DND-41 (cell line): ENCODE measurements around the gene SHANK3.

Experiments
- ATAC-seq: fragments of 200-7000 bp; cut with Tn5 transposase; 3 replicates; pipeline ENCODE4 v1.9.1; 2021; ENCODE audit warnings: low read depth; ENCODE audit not compliant: insufficient read depth
- DNase-seq: peaks from one replicate; pipeline ENCODE4 v3.0.0-alpha.2; 2020
- H2AFZ ChIP-seq: 2 replicates; pipeline ENCODE4 v1.6.0; 2012; ENCODE audit warnings: low read depth, low read length
- H3K27ac ChIP-seq: 2 replicates; pipeline ENCODE4 v1.5.1; 2012; ENCODE audit warnings: low read length, inconsistent platforms
- H3K27me3 ChIP-seq: fragments of 200-600 bp; sonication (generic); 2 replicates; pipeline ENCODE4 v1.6.0; 2012; ENCODE audit warnings: low read length, mild to moderate bottlenecking, inconsistent platforms; ENCODE audit not compliant: insufficient read depth, poor library complexity
- H3K36me3 ChIP-seq: 2 replicates; pipeline ENCODE4 v1.5.1; 2012; ENCODE audit warnings: low read length, inconsistent platforms; ENCODE audit not compliant: insufficient read depth
- H3K4me1 ChIP-seq: 2 replicates; pipeline ENCODE4 v1.5.1; 2012; ENCODE audit warnings: mild to moderate bottlenecking, low read length; ENCODE audit not compliant: insufficient read depth
- H3K4me2 ChIP-seq: 2 replicates; pipeline ENCODE4 v1.6.0; 2012; ENCODE audit warnings: mild to moderate bottlenecking, moderate library complexity, low read length, inconsistent platforms; ENCODE audit not compliant: insufficient read depth
- H3K4me3 ChIP-seq, 2 experiments: fragments of 200-600 bp in 1 of 2; shearing (Covaris generic) in 1 of 2; 2 replicates each; pipeline ENCODE4 v1.5.1; 2012 to 2016; ENCODE audit warnings: inconsistent platforms in 2 of 2, low read length in 2 of 2, mild to moderate bottlenecking in 2 of 2, low read depth in 1 of 2, moderate library complexity in 1 of 2
- H3K79me2 ChIP-seq: 2 replicates; pipeline ENCODE4 v1.6.0; 2012; ENCODE audit warnings: low read length, inconsistent platforms; ENCODE audit not compliant: insufficient read depth
- H3K9ac ChIP-seq: 2 replicates; pipeline ENCODE4 v1.6.0; 2012; ENCODE audit warnings: low read depth, mild to moderate bottlenecking, inconsistent platforms, low read length, moderate library complexity
- H3K9me3 ChIP-seq: 2 replicates; pipeline ENCODE4 v1.5.1; 2012; ENCODE audit warnings: low read length, moderate library complexity, mild to moderate bottlenecking, inconsistent platforms; ENCODE audit not compliant: insufficient read depth, severe bottlenecking
- H4K20me1 ChIP-seq: 2 replicates; pipeline ENCODE4 v1.6.0; 2012; ENCODE audit warnings: low read length; ENCODE audit not compliant: insufficient read depth
- EZH2 ChIP-seq: IDR thresholded peaks from 3 replicates; pipeline ENCODE4 v1.6.1; 2012; ENCODE audit warnings: borderline replicate concordance, low read depth, mild to moderate bottlenecking, moderate library complexity, low read length, inconsistent platforms; ENCODE audit not compliant: severe bottlenecking
- TF ChIP-seq, protein P1 (sequence below): IDR thresholded peaks from 2 replicates; pipeline ENCODE4 v1.5.1; 2012; ENCODE audit warnings: borderline replicate concordance, low read length, moderate library complexity, mild to moderate bottlenecking; ENCODE audit not compliant: poor library complexity, severe bottlenecking; ENCODE audit errors: extremely low read depth

Gene SHANK3

DNA sequence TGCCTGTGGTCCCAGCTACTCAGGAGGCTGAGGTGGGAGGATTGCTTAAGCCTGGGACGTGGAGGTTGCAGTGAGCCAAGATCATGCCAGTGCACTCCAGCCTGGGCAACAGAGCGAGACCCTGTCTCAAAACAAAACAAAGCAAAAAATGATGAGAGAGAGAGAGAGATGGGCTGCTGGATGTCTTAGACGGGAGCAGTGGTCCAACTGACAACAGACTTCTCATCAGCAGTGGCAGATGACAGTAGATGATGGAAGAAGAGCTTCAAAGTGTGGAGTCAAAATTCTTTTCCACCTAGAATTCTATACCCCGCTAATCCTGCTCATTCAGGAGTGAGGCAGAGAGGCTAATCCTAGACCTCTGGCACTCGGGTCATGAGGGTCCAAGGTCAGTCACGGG, 36.4 kb downstream of the SHANK3 start:
- no peaks in the 10 kb centered on the region for H3K36me3 ChIP-seq
- 0 out of 2 replicates have a peak, but pooled peaks cover 7% of the 10 kb centered on the region for H4K20me1 ChIP-seq
- no peak overlapping the region for H2AFZ ChIP-seq
- no peak overlapping the region for H3K27ac ChIP-seq
- no peak overlapping the region for H3K4me2 ChIP-seq
- H3K79me2 ChIP-seq: no peaks in the 10 kb centered on the region
- TF ChIP-seq, protein P1, sequence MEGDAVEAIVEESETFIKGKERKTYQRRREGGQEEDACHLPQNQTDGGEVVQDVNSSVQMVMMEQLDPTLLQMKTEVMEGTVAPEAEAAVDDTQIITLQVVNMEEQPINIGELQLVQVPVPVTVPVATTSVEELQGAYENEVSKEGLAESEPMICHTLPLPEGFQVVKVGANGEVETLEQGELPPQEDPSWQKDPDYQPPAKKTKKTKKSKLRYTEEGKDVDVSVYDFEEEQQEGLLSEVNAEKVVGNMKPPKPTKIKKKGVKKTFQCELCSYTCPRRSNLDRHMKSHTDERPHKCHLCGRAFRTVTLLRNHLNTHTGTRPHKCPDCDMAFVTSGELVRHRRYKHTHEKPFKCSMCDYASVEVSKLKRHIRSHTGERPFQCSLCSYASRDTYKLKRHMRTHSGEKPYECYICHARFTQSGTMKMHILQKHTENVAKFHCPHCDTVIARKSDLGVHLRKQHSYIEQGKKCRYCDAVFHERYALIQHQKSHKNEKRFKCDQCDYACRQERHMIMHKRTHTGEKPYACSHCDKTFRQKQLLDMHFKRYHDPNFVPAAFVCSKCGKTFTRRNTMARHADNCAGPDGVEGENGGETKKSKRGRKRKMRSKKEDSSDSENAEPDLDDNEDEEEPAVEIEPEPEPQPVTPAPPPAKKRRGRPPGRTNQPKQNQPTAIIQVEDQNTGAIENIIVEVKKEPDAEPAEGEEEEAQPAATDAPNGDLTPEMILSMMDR: no peak
- no peak for TF ChIP-seq EZH2
- no peak overlapping the region for H3K4me3 ChIP-seq
- no peak for ATAC-seq
- no peaks in the 10 kb centered on the region for H3K4me1 ChIP-seq
- no peak overlapping the region for H3K9ac ChIP-seq
- H3K27me3 ChIP-seq: no peaks in the 10 kb centered on the region
- no peaks in the 10 kb centered on the region for H3K9me3 ChIP-seq
- DNase-seq: no peak

DNA sequence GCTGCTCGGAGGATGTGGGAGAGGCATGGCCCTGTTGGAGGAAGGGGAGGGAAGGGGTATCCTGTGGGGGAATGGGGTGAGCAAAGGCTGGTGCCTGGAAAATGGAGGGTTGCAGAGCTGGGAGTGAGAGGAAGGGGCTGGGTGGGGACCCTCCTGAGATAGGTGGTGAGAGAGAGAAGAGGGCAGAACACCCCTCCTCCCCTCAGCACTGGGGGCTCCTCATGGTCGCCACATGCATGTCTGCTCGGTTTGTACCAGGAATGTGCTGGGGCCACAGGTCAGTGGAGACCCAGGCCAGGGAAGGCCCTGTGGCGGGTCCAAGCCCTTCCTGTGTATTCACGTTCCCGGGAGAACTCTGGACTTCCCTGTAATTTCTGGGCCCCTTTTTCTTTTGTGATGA, 37.6 kb downstream of the SHANK3 start:
- Histone ChIP-seq H3K79me2 (no peaks in the 10 kb centered on the region), H3K4me2 (no peak overlapping the region), H3K27me3 (no peaks in the 10 kb centered on the region), H3K27ac (no peak overlapping the region), H3K36me3 (no peaks in the 10 kb centered on the region), H3K4me3 (no peak overlapping the region), H3K9me3 (no peaks in the 10 kb centered on the region), H2AFZ (no peak overlapping the region), H3K4me1 (no peaks in the 10 kb centered on the region), H3K9ac (no peak overlapping the region), H4K20me1 (0 out of 2 replicates have a peak, but pooled peaks cover 14% of the 10 kb centered on the region)
- no peak for TF ChIP-seq EZH2
- TF ChIP-seq, protein P1: no peak
- no peak for ATAC-seq
- DNase-seq: no peak

DNA sequence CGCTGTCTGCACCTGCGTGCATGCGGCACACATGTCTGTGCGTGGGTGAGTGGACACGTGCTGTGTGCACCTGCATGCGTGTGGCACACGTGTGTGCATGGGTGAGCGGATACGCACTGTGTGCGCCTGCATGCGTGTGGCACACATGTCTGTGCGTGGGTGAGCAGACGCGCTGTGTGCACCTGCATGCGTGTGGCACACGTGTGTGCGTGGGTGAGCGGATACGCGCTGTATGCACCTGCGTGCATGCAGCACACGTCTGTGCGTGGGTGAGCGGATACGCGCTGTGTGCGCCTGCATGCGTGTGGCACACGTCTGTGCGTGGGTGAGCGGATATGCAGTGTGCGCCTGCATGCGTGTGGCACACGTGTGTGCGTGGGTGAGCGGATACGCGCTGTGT, 38.3 kb downstream of the SHANK3 start:
- Histone ChIP-seq H3K4me2 (no peak overlapping the region), H2AFZ (no peak overlapping the region), H3K9ac (no peak overlapping the region), H3K4me3 (no peak overlapping the region), H4K20me1 (0 out of 2 replicates have a peak, but pooled peaks cover 14% of the 10 kb centered on the region), H3K27ac (no peak overlapping the region), H3K9me3 (no peaks in the 10 kb centered on the region), H3K4me1 (no peaks in the 10 kb centered on the region), H3K36me3 (no peaks in the 10 kb centered on the region), H3K79me2 (no peaks in the 10 kb centered on the region), H3K27me3 (no peaks in the 10 kb centered on the region)
- no peak for DNase-seq
- ATAC-seq: no peak; the same call in 2 of the 3 replicates
- TF ChIP-seq, protein P1: no peak
- no peak for TF ChIP-seq EZH2
